Smooth muscle cell of the brain vasculature (primary cell): Measurements from ENCODE around the gene SOCS1.
"Not testable (repeated sequence)": the region's sequence is repeated elsewhere in the genome, so short reads cannot be mapped to it uniquely, and the experiment has no call there.

ENCODE experiments used
- DNase-seq: peaks from one replicate; pipeline ENCODE4 v3.0.0-alpha.2; 2012; ENCODE audit warnings: low read depth, low spot score

The SOCS1 gene

DNA sequence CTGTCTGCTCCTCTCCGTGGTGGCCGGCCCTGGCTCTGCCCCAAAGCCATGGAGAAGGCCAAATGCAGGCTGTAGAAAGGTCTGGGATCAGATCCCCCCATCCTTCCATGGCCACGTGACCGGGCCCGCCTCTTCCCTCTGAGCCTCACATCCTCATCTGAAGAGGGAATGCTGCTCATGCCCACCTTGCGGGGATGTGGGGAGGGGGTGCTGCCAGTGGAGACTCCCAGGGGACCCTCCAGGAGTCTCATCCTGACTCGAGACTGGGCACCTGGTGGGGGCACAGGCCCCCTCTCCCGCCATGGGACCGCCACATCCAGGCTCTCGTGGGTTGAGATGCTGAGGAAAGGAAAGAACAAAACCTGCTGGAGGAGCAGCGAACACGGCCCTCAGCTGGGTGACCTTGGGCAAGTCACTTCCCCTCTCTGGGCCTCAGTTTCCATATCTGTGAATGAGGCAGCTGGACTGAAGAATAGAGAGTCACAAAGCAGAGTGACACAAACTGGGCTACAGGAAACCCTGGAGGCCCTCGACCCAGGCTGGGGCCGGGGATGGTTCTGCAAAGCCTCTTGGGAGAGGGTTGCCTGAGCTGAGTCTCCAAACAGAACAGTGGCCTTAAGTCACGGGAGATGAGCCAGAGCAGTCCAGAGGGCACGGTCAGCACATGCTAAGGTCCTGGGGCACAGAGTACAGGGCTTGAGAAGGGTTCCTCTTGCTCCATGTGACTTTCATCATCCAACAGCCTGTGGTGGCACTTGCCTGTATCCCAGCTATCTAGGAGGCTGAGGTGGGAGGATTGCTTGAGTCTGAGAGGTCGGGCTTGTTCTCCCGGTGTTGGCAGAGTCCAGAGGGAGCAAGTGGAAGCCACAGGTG, 30.1 kb downstream of the SOCS1 start:
- no peak for DNase-seq

DNA sequence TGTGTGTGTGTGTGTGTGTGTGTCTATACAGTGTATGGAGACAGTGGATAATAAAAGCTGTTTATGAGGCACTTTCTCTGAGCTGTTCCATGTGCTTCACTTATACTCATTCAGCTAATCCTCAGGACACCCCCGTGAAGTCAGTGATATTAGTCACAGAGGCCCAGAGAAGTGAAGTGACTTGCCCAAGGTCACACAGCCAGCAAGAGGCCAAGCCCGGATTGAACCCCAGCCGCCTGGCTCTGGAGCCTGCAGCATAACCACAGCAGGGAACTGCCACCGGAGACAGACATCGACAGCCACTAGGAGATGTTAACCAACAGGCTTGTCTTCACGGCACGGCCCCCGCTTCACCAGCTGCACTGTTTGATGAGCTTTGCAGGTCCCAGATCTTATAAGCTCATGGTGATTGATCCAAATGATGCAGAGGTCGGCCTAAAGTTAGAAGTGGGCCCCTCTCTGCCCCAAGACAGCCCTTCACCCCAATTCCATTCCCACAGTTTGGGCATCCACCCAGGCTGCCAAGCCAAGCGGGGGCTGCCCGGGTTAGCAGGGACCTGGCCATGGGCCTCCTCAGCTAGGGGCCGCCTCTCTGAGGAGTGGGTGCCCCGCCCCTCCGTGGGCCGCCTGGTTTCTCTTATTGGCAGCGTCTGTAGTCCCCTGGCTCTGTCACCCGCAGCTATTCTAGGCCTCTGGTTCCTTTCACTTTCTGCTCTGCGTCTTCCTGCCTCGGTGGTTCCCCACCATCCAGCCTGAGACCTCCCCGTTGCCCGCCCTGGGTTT, 30.9 kb downstream of the SOCS1 start:
- no peak for DNase-seq

DNA sequence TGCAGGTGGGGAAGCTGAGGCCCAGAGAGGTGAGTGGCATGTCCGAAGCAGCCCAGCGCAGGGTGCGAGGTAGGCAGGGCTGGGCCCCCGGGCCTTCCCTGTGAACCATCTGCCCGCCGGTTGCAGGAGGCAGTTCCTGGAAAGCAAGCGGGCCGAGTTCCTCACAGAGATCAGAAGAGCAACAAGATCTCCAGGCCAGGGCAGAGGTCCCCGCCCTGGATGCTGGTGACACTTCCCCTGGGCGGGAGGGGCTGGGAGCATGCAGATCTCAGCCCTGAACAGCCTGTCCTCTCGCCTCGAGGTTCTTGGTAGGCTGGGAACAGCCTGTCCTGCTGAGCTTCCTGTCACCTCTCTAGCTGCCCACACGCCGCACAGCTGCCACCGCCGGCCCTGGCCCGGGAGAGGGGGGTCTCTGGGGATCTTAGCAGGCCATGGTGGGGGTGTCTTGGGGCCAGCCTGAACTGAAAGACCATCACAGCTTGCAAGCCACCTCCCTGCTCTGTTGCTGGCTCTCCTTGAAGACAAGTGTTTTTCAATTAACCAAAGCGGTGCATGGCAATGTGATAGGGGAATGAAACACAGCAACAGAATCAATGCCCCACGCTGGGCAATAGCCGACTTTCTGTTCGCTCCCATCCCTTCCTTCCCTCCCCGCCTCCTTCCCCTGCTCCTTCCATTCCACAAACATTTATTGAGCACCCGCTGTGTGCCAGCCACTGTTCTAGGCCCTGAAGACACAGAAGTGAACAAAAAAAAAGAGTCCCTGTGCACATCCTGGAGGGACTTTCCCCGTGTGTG, 31.7 kb downstream of the SOCS1 start:
- DNase-seq: no peak

DNA sequence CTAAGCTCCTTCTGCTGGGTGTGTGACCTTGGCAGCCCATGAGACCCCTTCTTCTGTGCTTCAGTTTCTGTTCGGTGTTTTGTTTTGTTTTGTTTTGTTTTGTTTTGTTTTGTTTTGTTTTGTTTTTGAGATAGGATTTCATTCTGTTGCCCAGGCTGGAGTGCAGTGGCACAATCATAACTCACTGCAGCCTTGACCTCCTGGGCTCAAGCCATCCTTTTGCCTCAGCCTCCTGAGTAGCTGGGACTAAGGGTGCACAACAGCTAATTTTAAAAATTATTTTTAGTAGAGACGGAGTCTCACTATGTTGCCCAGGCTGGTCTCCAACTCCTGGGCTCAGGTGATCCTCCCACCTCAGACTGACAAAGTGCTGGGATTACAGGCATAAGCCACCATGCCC, 35.5 kb downstream of the SOCS1 start:
- not testable (repeated sequence) for DNase-seq

DNA sequence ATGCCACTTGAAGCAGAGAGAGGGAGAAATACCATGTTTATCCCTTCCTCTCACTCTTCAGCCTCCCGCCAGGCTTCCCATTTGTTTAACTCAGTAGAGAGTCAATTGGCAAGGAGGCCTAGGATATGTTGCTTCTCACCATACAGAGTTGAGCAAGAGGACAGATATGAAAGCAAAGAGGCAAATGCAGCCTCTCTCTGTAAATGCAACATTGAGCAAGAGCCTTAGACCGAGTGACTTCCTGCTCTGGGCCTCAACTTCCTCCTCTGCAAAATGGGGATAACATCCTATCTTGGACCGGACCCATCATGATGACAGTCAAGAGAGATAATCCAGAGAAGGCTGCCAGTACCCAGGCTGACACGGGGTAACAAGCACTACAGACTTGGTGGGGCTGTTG, 36.8 kb downstream of the SOCS1 start:
- no peak for DNase-seq

DNA sequence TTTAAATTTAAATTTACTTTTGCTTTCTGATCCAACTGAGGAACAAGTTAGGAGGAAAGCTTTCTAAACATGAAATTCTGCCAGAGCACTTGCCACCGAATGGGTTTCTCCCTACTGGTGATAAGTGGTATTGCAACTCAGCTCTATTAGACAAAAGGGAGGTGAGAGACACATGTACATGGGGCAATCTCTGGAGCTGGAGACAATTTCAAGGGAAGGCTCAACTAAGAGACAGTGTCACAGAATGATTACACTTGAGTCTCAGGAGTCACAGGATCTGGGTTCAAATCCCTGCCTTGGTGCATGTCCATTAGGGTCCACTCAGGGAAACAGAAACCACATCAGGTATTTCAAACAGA, 37.4 kb downstream of the SOCS1 start:
- DNase-seq: no peak

DNA sequence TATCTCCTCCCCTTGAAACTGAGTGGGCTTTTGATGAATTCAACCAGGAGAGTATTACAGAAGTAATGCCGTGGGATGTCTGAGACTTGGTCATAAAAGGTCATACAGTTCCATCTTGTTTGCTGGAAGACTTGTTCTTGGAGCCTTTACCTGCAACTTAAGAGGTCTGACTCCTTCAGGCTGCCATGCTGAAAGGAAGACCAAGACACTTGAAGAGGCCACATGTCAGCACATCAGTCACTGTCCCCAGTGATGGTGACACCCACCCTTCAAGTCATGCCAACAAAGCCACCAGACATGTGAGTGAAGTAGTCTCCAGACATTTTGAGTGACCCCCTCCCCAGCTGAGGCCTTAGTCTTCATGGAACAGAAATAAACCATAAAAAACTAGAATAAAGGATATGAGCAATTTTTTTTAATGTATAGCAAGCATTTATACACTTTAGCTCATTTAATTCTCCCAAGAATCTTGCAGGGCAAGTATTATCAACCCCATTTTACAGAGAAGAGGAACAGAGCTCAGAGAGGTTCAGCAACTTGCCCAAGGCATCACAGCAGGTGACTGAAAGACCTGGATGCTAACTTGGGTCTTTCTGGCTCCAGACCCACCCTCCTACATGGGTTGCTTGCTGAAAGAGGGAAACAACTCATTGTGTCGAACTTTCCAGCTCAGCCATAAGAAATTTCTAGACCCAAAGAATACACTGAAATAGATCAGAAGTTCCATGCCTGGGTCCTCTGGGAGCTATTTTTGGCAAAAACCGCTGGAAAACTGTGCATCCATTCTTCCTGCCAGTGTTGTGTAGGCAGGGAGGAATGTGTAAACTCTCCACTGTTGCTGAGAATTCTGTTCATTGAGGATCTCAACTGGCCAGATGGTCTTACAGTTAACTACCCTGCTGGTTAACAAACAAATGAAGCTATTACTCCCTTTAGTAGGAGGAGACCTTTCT, 38.1 kb downstream of the SOCS1 start:
- DNase-seq: peak; percentile 24

DNA sequence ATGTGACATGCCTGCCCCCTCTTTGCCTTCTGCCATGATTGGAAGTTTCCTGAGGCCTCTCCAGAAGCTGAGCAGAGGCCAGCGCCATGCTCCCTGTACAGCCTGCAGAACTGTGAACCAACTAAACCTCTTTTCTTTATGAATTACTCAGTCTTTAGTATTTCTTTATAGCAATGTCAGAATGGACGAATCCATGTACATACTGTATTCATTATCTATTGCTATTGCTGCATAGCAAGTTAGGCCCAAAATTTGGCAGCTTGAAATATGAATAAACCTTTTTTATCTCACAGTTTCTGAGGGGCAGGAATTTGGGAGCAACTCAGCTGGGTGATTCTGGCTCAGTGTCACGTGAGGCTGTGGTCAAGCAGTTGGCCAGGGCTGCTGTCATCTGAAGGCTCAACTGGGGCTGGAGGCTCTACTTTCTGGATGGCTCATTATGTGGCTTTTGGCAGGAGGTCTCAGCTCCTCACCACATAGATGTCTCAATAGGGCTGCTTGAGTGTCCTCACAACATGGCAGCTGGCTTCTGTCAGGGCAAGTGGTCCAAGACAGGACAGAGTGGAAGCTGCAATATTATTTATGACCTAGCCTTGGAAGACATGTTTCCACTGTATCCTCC, 40.0 kb downstream of the SOCS1 start:
- no peak for DNase-seq

DNA sequence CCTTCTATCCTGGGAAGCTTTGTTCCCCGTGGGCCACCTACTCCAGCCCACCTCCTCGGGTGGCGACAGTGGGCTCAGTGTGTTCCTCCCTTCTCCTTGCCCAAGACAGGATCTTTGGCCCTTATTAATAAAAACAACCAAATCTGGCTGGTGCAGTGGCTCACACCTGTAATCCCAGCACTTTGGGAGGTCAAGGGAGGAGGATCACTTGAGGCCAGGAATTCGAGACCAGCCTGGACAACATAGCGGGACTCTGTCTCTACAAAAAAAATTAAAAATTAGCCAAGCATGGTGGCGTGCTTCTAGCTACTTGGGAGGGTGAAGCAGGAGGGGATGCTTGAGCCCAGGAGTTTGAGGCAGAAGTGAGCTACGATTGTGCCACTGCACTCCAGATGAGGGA, 42.2 kb downstream of the SOCS1 start:
- no peak for DNase-seq

DNA sequence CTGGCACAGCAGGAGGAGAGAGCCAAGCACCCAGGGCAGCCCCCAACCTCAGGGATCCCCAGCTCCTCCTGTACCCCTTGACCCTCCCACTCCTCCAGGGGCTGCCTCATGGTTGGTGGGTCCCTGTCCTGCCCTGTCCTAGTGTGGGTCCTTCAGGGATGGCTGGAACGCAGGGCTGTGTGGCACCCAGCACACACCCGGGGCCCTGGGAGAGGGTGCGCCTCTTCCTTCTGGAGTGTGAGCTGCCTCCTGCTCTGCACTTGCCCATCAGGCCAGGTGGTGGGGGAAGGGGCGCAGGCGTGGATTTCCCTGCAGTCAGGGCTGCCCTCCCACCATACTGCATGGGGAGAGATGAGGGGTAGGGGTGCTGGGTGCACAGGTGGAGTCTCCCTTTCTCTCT, 42.6 kb downstream of the SOCS1 start:
- DNase-seq: no peak

DNA sequence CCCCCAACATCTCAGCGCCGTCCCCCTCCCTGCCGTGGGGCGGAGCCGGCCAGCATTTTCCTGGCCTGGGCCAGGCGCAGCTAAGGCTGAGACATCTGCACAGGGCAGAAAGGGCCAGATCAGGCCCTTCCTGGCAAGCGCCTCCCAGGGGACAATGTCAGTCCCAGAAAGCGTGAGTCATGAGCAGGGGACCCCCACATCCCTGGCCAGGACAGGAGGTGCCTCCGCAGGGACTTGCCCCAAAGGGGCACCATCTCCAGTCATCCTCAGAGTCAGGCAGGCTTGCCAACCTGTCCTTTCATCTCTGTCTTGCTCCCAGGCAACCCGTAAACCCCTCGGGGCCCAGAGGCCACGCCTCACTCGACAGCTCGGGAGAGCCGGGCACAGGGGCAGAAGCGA, 43.2 kb downstream of the SOCS1 start:
- DNase-seq: no peak

DNA sequence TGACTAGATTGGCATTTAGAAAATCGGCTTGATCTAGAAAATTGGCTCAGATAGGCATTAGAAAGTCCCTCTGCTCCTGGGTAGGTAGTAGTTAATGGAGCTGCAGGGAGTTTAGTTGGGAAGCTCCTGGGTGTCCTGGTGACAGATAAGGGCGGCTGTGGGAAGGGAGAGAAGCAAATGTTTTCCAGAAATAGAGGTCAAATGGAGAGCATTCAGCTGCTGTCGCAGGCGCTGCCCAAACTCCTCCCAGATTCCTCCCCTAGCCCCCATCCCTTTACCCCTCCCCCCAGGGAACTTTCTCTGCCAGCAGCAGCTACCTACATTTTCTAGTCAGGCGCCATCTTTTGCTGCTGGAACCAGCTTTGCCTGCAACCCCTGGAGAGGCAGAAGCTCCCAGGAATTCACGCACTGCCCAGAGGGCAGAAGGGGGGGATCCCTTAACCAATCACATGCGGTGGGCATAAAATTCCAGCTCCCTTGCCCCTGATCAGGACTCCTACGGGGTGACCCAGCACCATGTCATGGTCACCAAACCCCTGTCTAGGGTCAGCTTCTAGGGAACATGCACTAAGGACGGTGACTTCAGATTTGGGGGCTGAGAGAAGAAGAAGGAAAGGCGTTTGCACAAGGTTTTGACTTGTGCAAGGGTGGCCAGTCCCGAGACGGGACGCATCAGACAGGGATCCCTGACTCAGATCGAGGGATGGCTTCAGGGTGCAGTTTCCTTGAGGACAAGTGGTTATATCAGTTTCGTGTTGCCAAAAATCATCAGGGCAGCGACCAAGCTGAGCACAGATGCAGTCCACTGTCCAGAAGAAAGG, 43.8 kb downstream of the SOCS1 start:
- no peak for DNase-seq

DNA sequence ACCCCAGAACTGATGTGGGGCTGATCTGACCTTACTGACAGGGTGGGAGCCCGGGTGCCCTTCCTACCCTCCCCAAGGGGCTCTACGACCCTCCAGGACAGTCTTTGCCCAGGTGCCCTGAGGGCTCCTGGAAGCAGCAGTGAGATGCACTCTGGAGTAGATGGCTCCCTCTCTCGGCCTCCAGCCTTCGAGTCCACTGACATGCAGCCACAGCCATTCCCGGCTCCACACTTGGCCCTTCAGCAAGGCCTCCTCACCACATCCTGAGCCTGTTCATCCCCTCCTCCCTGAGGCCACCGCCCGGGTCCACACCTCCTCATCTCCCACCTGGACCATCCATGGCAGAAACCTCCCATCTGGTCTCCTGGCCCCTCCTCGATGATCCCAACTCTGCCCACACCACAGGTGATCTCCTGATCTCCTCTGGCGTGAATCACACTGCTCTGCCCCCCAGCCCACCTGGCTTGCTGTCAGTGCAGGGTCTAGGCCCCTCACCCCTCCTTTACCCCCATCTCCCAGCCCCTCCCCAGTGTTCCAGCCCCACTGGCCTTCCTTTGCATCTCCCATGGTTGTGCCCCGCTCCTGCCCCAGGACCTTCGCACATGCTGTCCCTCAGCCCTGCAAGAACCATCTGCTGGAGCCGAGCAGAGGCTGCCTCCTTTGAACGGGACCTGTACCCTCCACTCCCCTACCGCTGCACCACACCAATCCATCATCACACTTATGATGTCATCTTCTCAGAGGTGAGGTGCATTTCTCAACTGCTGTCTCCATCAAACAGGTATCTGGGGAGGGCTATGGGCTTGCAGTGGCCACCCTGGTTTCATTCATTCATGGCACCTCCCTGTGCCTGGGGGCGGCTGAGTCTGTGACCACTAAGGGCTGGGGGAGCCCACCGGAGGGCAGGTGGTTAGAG, 44.7 kb downstream of the SOCS1 start:
- DNase-seq: no peak

DNA sequence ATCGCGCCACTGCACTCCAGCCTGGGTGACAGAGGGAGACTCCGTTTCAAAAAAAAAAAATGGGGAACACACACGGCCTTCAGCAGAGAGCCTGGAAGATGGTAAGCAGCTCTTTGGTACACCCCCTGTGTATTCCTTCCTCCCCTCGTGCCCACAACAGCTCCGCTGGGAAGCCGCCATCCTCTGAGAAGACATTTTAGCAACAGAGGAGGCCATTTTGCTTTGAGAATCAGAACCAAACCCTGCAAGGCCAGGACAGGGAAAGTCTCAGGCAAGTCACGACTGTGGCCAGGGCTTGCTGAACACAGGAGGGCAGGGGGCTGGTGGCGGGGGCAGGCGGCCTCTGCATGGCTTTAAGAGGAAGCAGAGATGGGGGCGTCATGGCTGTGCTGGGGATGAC, 45.7 kb downstream of the SOCS1 start:
- no peak for DNase-seq

DNA sequence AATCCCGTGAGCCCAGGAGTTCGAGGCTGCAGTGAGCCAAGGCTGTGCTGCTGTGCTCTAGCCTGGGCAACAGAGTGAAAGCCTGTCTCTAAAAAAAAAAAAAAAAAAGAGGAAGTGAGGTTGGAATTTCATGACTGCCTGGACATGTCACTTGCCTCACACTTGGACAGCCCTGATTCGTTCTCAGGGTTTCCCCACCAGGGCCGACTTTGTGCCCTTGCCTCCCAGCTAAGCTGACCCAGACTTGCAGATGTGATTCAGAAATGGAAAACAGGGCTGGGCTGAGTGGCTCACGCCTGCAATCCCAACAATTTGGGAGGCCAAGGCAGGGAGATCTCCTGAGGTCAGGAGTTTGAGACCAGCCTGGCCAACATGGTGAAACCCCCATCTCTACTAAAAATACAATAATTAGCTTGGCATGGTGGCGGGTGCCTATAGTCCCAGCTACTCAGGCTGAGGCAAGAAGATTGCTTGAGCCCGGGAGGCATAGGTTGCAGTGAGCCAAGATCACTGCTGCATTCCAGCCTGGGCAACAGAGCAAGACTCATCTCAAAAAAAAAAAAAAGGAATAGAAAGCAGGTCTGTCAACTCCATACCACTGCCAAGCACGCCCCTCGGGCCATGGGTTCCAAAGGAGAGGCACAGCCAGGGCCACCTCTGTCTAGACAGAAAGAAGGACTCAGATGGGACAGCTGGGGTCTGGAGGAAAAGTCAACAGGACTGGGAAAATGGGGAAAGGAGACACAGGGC, 46.9 kb downstream of the SOCS1 start:
- DNase-seq: no peak

DNA sequence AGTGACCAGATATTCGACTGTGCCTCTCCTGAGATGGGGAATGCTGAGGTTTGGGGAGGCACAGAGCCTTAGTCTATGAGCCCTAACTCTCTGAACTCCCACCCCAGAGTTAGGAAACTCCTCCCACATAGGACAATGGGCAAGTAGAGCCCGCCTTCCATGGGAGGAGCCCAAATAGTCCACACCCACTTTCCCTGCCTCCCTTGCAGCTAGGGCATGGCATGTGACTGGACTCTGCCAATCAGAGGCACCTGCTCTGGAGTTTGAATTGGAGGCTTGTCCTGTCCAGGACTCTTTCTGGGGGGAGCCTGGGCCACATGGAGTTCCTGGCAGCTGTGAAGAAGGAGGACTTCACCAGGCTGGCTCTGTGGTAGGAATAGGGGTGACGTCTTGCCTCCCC, 48.4 kb downstream of the SOCS1 start:
- no peak for DNase-seq

DNA sequence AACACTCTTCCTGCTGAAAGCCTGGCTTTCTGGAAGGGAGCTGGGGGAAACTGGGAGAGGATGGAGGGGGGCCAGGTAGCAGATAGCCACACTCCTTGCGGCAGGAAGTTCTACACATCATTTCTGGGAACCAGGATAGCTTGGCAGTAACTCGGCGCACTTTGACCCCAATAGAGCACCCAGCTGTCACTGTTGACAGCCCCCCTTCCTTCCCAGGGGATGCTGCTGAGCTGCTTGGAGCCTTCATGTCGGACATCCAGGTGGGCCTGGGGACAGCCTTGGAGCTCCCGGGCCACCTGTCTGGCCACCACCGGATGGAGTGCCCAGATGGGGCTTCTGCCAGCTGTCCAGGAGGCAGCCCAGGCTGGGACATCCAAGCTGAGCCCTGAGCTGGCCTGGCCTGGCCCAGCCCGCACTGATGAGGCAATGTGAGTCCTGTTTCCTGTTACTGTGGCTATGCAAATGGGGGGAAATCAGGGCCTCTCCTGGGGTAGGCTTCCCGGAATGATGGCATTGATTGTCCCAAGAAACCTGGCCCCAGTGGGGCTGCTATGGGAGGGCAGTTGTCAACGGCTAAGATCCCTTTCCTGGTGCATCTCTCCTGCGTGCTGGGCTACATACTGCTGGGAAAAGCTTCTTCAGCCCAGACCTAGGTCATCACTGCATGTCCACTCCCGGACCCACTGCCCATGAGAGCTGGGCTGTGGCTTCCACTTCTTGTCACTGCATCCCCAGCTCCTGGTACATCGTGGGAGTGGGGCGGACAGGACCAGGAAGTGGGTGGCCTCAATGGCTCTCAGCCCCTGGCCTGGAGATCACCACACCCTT, 50.0 kb downstream of the SOCS1 start:
- no peak for DNase-seq
